Measurements from ENCODE around the gene MRPL4. TPM values are rescaled to one million over a fixed set of nuclear protein-coding genes. Genes with fewer than 3 reads are reported as not detected.

The MRPL4 gene
- total RNA-seq, 2 donors from 2014 or later, result 28.4 to 29.9 TPM

DNA sequence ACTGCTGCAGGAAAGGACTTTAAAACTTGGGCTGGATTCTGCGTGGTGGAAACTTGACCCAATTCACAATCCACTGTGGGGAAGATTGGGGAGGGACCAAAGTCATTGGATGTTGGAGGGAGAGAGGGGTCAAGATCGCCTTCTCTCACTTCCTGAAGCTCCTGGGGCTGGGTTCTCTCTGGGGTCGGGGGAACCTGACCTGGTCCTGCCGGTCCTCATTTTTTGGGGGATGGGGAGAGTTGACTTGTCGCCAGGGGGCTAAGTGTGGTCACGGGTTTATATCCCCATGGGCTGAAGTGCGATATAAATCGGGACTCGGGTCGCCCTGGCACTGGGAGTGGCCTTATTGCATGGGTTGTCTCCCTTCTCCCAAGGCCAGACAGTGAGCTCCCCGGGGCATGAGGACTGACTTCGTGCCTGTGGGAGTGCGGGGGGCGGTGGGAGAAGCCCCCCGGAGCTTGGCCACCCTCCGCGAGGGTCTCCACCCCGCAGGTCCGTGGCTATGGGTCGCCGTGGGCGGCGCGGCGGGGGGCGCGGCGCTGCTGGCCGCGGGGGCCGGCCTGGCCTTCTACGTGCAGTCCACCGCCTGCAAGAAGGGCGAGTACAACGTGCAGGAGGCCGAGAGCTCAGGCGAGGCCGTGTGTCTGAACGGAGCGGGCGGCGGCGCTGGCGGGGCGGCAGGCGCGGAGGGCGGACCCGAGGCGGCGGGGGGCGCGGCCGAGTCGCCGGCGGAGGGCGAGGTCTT lies 44.0 kb downstream of the MRPL4 start:
- Histone ChIP-seq H3K27ac (no peak overlapping the region), H3K27me3 (replicated peaks; ENCODE audit: insufficient read depth) (peaks cover 32% of the 10 kb centered on the region), H3K9me3 (no peaks in the 10 kb centered on the region), H3K4me1 (ENCODE audit: control insufficient read depth in 1 of 2, low read depth in 2 of 2) (peaks cover 18 to 27% of the 10 kb centered on the region in 2 donors), H3K36me3 (no peaks in the 10 kb centered on the region), H3K4me3 (peak overlapping the region; percentile 55)
- ATAC-seq (ENCODE audit: insufficient number of reproducible peaks, low FRiP score, low read depth) (no peak), DNase-seq (ENCODE audit: low spot score) (no peak)
- TF ChIP-seq, protein P1, sequence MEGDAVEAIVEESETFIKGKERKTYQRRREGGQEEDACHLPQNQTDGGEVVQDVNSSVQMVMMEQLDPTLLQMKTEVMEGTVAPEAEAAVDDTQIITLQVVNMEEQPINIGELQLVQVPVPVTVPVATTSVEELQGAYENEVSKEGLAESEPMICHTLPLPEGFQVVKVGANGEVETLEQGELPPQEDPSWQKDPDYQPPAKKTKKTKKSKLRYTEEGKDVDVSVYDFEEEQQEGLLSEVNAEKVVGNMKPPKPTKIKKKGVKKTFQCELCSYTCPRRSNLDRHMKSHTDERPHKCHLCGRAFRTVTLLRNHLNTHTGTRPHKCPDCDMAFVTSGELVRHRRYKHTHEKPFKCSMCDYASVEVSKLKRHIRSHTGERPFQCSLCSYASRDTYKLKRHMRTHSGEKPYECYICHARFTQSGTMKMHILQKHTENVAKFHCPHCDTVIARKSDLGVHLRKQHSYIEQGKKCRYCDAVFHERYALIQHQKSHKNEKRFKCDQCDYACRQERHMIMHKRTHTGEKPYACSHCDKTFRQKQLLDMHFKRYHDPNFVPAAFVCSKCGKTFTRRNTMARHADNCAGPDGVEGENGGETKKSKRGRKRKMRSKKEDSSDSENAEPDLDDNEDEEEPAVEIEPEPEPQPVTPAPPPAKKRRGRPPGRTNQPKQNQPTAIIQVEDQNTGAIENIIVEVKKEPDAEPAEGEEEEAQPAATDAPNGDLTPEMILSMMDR (IDR thresholded peaks at IDR 0.05), result no peak

DNA sequence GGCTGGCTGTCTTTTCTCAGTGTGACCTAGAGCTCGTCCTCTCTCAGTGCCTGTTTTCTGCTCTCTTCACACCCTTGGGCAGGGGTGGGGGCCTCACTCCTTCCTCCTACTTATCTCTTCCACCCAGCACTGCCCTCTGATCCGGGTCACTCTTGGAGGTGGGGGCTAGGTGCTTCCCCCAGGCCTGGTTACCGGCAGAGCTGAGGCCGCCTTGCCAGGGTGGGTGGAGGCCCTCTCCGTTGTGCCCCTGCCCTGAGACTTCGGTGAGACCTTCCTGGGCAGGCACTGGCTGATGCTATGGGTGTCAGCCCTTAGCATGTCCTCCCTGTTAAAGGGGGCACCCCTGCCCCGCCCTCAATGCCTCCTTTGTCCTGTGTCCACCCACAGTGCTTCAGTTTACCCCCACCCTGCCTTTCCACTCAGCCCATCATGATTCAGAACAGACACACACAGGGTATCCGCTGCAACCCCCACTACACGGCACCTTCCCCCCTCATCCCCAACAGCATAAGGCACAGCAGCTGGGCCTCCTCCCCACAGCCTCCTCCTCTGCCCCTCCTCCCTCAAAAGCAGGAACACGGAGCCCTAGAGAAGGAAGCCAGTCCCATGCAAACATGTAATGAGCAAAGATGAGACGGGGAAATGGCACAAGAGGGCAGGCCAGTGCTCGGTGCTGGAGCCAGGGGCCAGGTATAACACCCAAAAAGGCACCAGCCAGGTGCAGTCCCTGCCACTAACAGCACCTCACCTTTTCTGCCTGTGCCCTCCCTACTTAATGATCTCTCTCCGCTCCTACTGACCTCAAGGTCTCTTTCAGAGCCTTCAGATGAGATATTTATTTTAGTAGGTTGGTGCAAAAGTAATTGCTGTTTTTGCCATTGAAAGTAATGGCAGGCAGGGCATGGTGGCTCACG lies 47.8 kb downstream of the MRPL4 start:
- Histone ChIP-seq H3K4me3 (no peak overlapping the region), H3K36me3 (no peaks in the 10 kb centered on the region), H3K9me3 (no peaks in the 10 kb centered on the region), H3K27me3 (replicated peaks; ENCODE audit: insufficient read depth) (peaks cover 7% of the 10 kb centered on the region), H3K4me1 (ENCODE audit: control insufficient read depth in 1 of 2, low read depth in 2 of 2) (peaks cover 6 to 12% of the 10 kb centered on the region in 2 donors), H3K27ac (no peak overlapping the region)
- no peak for DNase-seq (ENCODE audit: low spot score)
- ATAC-seq (ENCODE audit: insufficient number of reproducible peaks, low FRiP score, low read depth), result peak; percentile 21
- TF ChIP-seq, protein P1 (IDR thresholded peaks at IDR 0.05), result no peak

DNA sequence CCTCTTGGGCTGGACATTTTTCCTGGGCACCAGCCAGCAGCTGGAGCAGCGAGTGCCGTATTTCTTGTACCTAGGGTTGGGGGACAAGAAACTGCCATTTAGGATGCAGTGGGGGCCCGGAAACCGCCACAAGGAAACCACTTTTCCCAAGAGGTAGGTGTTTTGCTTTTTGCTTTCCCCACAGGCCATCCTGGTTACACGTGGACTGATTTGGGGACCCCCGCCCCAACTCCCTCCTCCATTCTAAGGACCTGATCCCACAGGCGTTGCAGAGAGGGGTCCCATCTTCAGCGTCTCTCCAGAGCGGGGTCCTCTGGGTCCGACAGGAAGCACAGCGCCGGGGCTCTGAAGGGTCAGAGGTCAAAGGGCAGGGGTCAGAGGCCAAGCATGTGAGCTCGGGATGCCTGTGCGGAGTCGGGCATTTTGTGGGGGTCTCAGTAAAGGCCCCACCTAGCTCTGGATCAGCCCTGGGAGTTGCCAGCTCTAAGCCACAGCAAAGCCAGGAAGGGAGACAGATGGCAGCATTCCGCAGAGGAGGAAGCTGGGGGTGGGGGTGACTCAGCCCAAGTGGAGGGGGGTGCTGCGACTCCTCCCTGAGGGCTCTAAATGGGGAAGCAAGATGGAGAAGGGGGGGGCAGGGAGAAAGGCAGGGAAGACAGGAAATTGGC lies 53.3 kb downstream of the MRPL4 start:
- no peak for DNase-seq (ENCODE audit: low spot score)
- Histone ChIP-seq H3K4me3 (peak overlapping the region; percentile 16), H3K9me3 (no peaks in the 10 kb centered on the region), H3K27me3 (replicated peaks; ENCODE audit: insufficient read depth) (no peaks in the 10 kb centered on the region), H3K27ac (no peak overlapping the region), H3K36me3 (peaks cover 4% of the 10 kb centered on the region), H3K4me1 (ENCODE audit: control insufficient read depth in 1 of 2, low read depth in 2 of 2) (no peaks in the 10 kb centered on the region)
- TF ChIP-seq, protein P1 (IDR thresholded peaks at IDR 0.05), result no peak
- no peak for ATAC-seq (ENCODE audit: insufficient number of reproducible peaks, low FRiP score, low read depth)

DNA sequence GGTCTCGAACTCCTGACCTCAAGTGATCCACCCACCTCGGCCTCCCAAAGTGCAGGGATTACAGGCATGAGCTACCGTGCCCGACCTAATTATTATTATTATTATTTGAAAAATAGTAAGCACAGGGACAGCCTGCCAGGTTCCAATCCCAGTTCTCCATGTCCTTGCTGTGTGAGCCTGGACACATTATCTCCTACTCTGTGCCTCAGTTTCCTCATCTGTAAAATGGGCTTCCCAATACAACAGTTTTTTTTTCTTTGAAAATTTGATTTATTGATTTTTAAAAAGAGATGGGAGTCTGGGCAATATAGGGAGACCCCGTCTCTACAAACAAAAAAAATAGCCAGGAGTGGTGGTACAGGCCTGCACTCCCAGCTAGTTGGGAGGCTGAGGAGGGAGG lies 54.3 kb downstream of the MRPL4 start:
- DNase-seq (ENCODE audit: low spot score) (no peak), ATAC-seq (ENCODE audit: insufficient number of reproducible peaks, low FRiP score, low read depth) (no peak)
- H3K9me3 ChIP-seq, result no peaks in the 10 kb centered on the region
- TF ChIP-seq, protein P1 (IDR thresholded peaks at IDR 0.05), result no peak
- no peaks in the 10 kb centered on the region for H3K4me1 ChIP-seq (ENCODE audit: control insufficient read depth in 1 of 2, low read depth in 2 of 2)
- H3K27ac ChIP-seq, result no peak overlapping the region
- no peak overlapping the region for H3K4me3 ChIP-seq
- H3K27me3 ChIP-seq (replicated peaks; ENCODE audit: insufficient read depth), result no peaks in the 10 kb centered on the region
- peaks cover 8% of the 10 kb centered on the region for H3K36me3 ChIP-seq

DNA sequence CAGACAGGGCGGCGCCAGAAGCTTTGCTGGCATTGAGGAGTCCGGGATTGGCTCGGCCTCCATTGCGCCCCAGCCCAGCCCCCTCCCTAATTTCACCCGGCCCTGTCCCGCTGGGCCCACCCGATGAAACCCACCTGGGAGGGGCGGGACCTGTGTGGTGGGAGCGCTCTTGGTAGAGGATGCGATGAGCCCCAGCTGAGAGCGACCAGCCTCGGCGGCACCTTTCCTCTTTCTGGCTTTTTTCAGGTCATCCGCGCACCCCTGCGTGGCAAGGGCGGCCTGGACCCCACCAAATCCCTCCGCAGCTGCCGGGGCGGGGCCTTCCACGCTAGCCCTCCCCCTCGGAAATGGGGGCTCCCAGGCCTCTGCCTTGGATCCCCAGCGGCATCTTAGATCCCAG lies 57.4 kb downstream of the MRPL4 start, which contains the start of gene ZGLP1:
Gene ZGLP1 (minus strand): TSS at position 393 of the 400 bp plus-strand sequence.
- no peak for ATAC-seq (ENCODE audit: insufficient number of reproducible peaks, low FRiP score, low read depth)
- Histone ChIP-seq H3K36me3 (peaks cover 8% of the 10 kb centered on the region), H3K9me3 (no peaks in the 10 kb centered on the region), H3K4me3 (no peak within 1 kb of the TSS), H3K27me3 (replicated peaks; ENCODE audit: insufficient read depth) (no peaks in the 10 kb centered on the region), H3K27ac (no peak within 1 kb of the TSS), H3K4me1 (ENCODE audit: control insufficient read depth in 1 of 2, low read depth in 2 of 2) (no peaks in the 10 kb centered on the region)
- TF ChIP-seq, protein P1 (IDR thresholded peaks at IDR 0.05), result no peak
- DNase-seq (ENCODE audit: low spot score), result no peak
